ENCODE data around the gene SFXN3. TPM values are rescaled to one million over a fixed set of nuclear protein-coding genes. Genes with fewer than 3 reads are reported as not detected.

SFXN3 gene
- total and polyA plus RNA-seq, 11 donors: 11.7 to 37.4 (median 17.8) TPM

DNA sequence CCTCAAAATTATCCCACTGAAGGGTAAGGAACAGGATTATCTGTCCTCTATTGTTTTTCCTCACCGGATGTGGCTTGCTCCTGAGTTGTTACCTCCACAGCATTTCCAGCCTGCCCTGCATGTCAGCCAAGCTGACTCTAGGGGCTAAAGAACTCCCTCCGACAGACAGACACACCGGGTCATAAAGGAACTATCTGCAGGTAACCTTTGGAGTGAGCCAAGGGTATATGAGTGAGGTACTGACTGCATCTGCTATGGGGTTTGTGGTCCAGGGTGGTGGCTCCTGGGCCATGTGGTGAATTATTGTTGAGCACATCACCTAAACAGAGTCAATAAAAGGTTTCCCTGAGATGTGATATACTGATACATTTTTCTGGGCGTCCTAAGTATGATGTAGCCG, 23.8 kb downstream of the SFXN3 start:
- intact Hi-C loops (cut with DNase I): loop anchor here in 6 of 10 donors (5.0 to 10.0 kb wide), 3 partner anchors 87 to 532 kb away; partner anchors contain the start of genes DPCD (in 1 of the 6) and POLL (in 1 of the 6)
- 83 to 91% (median 87%) methylated on average over 5 of the region's 5 CpGs for WGBS, 4 donors

DNA sequence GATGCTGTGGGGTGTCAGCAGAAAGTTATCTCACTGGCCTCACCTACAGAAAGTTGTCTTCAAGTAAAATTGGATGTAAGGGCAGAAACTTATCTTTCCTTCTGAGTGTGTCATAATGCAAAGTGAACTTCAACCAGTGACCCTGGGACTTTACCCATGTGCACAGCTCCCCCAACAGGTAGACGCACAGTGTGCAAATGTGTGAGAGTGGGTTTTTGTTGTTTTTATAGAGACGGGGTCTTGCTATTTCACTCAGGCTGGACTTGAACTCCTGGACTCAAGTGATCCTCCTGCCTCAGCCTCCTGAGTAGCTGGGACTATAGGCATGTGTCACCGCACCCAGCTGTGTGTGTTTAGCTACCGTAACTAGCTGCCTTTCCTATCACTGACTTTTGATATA, 24.4 kb downstream of the SFXN3 start:
- DNase-seq (no peak), ATAC-seq (no peak)
- H3K9me3 ChIP-seq: no peaks in the 10 kb centered on the region
- peaks cover 4 to 18% (median 9%) of the 10 kb centered on the region in 9 donors for H3K27me3 ChIP-seq
- no peaks in the 10 kb centered on the region for H3K36me3 ChIP-seq
- intact Hi-C loops (cut with DNase I): loop anchor here in 3 of 10 donors (5.0 to 10.0 kb wide), 2 partner anchors 87 to 89 kb away; no protein-coding TSS in a partner anchor
- H3K4me1 ChIP-seq: peaks cover 0 to 14% (median 7%) of the 10 kb centered on the region in 12 donors
- H3K4me3 ChIP-seq: no peak overlapping the region
- WGBS, 4 donors: 78 to 96% (median 89%) methylated on average over 4 of the region's 4 CpGs
- TF ChIP-seq, protein P1, sequence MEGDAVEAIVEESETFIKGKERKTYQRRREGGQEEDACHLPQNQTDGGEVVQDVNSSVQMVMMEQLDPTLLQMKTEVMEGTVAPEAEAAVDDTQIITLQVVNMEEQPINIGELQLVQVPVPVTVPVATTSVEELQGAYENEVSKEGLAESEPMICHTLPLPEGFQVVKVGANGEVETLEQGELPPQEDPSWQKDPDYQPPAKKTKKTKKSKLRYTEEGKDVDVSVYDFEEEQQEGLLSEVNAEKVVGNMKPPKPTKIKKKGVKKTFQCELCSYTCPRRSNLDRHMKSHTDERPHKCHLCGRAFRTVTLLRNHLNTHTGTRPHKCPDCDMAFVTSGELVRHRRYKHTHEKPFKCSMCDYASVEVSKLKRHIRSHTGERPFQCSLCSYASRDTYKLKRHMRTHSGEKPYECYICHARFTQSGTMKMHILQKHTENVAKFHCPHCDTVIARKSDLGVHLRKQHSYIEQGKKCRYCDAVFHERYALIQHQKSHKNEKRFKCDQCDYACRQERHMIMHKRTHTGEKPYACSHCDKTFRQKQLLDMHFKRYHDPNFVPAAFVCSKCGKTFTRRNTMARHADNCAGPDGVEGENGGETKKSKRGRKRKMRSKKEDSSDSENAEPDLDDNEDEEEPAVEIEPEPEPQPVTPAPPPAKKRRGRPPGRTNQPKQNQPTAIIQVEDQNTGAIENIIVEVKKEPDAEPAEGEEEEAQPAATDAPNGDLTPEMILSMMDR (IDR thresholded peaks at IDR 0.05): no peak
- no peak for TF ChIP-seq POLR2A (IDR thresholded peaks at IDR 0.05)
- H3K27ac ChIP-seq: no peak overlapping the region

More for the DNA sequence above, 23.8 kb downstream of the SFXN3 start:
- no peaks in the 10 kb centered on the region for H3K36me3 ChIP-seq
- DNase-seq (no peak), ATAC-seq (no peak)
- peaks cover 5 to 24% (median 14%) of the 10 kb centered on the region in 9 donors for H3K27me3 ChIP-seq
- no peak overlapping the region for H3K27ac ChIP-seq
- H3K4me1 ChIP-seq: peaks cover 0 to 14% (median 8%) of the 10 kb centered on the region in 12 donors
- no peak overlapping the region for H3K4me3 ChIP-seq
- H3K9me3 ChIP-seq: no peaks in the 10 kb centered on the region
- no peak for TF ChIP-seq POLR2A (IDR thresholded peaks at IDR 0.05)
- TF ChIP-seq, protein P1 (IDR thresholded peaks at IDR 0.05): no peak

DNA sequence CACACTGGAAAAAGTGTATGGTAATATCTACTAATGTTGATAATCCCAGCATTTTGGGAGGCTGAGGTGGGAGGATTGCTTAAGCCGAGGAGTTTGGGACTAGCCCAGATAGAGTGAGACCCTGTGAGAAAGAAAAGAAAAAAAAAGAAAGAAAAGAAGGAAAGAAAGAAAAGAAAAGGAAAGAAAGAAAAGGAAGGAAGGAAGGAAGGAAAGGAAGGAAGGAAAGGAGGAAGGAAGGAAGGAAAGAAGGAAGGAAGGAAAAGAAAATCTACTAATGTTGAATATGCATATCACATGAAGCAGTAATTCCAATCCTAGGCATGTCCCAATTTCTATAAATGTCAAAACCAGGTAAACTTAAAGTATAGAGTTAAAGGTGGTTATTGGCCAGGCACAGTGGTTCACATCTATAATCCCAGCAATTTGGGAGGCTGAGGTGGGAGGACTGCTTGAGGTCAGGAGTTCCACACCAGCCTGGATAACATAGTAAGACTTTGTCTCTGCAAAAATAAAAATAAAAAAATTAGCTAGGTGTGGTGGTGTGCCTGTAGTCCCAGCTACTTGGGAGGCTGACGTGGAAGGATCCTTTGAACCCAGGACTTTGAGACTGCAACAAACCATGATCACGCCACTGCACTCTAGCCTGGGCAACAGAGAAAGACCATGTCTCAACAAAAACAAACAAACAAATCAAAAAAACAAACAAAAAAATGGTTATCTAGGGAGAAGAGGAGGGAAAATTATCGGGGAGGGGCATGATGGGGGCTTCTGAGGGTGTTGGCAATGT, 25.5 kb downstream of the SFXN3 start:
- DNase-seq (no peak), ATAC-seq (no peak)
- Histone ChIP-seq H3K4me3 (no peak overlapping the region), H3K36me3 (no peaks in the 10 kb centered on the region), H3K4me1 (peaks cover 0 to 17% (median 10%) of the 10 kb centered on the region in 12 donors), H3K27ac (no peak overlapping the region), H3K27me3 (peaks cover 0 to 8% (median 0%) of the 10 kb centered on the region in 9 donors), H3K9me3 (no peaks in the 10 kb centered on the region)
- WGBS, 4 donors: 94 to 96% (median 95%) methylated on average over 4 of the region's 4 CpGs
- intact Hi-C loops (cut with DNase I): loop anchor here in 3 of 10 donors (5.0 to 10.0 kb wide), 2 partner anchors 86 to 88 kb away; no protein-coding TSS in a partner anchor
- TF ChIP-seq POLR2A (IDR thresholded peaks at IDR 0.05): no peak
- TF ChIP-seq, protein P1 (IDR thresholded peaks at IDR 0.05): no peak

All from heart left ventricle (tissue), 16 donors.